Measurements from ENCODE around the gene LRRC10B.
A peak's percentile ranks its signal among the peaks of the same experiment; 100 is the strongest.

Gene LRRC10B

DNA sequence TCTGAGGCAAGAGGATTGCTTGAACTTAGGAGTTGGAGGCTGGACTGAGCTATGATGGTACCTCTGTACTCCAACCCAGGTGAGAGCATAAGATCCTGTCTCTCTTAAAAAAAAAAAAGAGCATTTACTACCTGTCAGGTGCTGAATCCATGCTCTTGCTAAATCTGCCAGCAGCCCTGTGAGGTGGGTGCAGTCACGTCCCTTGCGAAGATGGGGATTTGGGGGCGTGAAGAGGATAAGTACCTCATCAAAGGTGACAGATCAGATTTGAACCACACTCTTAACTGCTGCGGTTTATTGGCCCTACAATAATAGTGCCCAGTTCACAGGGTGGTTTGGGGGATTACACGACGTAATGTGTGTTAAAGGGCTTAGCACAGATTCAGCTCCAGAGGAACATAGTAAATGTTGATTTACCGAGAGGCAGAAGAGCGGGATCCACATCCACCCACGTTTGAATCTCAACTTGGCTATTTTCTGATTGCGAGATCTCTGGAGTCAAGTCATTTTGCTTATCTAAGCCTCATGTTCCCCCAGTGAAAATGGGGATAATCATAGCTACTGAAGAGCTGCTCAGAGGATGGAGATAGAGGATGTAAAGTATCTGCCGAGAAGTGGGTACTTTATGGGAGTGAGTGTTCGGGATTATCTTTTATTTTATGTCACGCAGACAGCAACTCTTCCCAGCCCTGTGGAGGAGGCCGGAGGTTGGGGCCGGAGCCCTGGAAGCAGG is 28.1 kb upstream of the LRRC10B start:
- TF ChIP-seq, protein P1, sequence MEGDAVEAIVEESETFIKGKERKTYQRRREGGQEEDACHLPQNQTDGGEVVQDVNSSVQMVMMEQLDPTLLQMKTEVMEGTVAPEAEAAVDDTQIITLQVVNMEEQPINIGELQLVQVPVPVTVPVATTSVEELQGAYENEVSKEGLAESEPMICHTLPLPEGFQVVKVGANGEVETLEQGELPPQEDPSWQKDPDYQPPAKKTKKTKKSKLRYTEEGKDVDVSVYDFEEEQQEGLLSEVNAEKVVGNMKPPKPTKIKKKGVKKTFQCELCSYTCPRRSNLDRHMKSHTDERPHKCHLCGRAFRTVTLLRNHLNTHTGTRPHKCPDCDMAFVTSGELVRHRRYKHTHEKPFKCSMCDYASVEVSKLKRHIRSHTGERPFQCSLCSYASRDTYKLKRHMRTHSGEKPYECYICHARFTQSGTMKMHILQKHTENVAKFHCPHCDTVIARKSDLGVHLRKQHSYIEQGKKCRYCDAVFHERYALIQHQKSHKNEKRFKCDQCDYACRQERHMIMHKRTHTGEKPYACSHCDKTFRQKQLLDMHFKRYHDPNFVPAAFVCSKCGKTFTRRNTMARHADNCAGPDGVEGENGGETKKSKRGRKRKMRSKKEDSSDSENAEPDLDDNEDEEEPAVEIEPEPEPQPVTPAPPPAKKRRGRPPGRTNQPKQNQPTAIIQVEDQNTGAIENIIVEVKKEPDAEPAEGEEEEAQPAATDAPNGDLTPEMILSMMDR (IDR thresholded peaks at IDR 0.05; ENCODE audit: borderline replicate concordance, insufficient read depth, low read depth, low read length) = no peak
- no peak overlapping the region for H3K4me3 ChIP-seq (ENCODE audit: low read depth, low read length)

DNA sequence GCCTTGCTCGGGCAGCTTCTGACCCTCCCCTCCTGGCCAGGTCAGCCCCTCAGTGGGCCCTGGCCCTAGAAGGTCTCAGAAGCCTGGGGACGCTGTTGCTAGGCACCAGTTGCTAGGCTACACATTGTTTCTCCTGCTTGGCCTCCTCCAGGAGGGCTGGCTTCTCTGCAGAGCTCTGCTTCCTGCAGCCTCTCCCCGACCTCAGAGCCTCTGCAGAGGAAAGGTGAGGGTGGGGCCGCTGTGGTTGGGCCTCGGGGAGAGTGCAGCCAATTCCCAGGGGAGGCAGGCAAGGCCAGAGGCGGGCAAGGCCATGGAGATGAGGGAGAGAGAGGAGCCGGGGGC is 27.6 kb upstream of the LRRC10B start:
- no peak overlapping the region for H3K4me3 ChIP-seq (ENCODE audit: low read depth, low read length)
- TF ChIP-seq, protein P1 (IDR thresholded peaks at IDR 0.05; ENCODE audit: borderline replicate concordance, insufficient read depth, low read depth, low read length) = no peak

DNA sequence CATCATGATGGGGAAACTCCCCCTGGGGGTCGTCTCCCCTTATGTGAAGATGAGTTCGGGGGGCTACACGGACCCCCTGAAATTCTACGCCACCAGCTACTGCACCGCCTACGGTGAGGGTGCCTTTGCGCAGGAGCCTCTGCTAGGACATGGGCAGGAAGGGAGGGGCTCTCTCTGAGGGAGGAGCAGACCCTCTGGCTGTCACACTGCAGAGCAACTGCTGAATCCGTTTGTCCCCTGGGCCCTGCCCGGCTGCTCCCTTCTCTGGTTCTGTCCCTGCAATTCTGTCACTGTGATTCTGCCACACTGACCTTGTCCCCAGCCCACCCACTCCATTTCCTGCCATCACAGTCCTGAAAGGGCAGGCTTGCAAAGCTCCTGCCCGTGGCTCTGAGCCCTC is 26.7 kb upstream of the LRRC10B start:
- TF ChIP-seq, protein P1 (IDR thresholded peaks at IDR 0.05; ENCODE audit: borderline replicate concordance, insufficient read depth, low read depth, low read length) = no peak
- no peak overlapping the region for H3K4me3 ChIP-seq (ENCODE audit: low read depth, low read length)

DNA sequence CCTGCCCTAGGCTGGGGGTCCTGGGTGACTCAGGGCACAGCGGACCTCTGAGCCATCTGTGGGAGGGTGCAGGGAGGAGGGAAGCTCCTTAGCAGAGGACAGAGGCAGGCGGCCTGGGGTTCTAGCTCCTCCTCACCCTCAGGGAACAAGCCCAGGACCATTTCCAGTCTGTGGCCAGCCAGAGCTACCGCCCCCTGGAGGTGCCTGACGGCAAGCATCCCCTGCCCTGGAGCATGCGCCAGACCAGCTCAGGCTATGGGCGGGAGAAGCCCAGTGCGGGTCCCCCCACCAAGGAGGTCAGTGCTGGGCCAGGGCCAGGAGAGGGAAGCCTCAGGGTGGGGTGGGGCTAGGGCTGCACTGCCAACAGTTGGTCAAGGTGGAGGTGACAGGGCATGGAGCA is 26.0 kb upstream of the LRRC10B start:
- no peak overlapping the region for H3K4me3 ChIP-seq (ENCODE audit: low read depth, low read length)
- TF ChIP-seq, protein P1 (IDR thresholded peaks at IDR 0.05; ENCODE audit: borderline replicate concordance, insufficient read depth, low read depth, low read length) = peak; percentile 84

DNA sequence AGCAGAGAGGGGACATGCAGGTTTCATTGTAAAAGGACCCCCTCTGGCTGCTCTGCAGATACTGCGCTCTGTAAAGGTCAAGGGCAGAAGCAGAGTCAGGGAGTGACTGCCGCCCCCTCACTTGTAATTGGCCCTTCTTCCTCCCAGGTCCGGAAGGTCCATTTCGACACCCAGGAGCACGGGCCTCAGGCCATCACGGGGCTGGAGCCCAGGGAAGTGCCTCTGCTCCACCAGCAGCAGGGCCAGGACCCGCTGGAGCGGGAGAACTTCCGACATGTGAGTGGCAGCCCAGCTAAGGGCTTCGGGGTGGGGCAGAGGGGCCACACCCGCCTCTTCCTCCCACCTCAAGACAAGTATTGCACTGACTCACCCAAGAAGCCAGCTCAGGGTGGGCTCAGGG is 24.0 kb upstream of the LRRC10B start:
- TF ChIP-seq, protein P1 (IDR thresholded peaks at IDR 0.05; ENCODE audit: borderline replicate concordance, insufficient read depth, low read depth, low read length) = no peak
- H3K4me3 ChIP-seq (ENCODE audit: low read depth, low read length) = no peak overlapping the region

DNA sequence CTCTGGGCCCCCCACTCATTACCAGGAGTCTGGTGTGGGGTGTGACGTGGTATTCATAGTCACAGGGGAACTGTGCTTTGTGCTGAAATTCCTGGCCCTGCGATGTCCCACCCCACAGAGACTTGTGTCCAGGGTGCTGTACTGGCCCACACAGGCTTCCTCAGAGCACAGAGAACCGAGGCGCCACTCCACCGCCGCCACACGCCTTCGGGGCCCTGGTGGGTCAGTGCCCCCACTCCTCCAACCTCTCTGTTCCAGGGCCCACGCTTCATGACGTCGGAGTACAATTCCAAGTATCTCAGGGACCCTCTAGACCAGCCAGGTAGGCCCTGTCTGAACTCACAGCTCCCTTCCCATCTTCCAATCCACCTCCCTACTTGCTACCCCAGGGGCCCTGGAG is 23.5 kb upstream of the LRRC10B start:
- no peak overlapping the region for H3K4me3 ChIP-seq (ENCODE audit: low read depth, low read length)
- TF ChIP-seq, protein P1 (IDR thresholded peaks at IDR 0.05; ENCODE audit: borderline replicate concordance, insufficient read depth, low read depth, low read length) = no peak

DNA sequence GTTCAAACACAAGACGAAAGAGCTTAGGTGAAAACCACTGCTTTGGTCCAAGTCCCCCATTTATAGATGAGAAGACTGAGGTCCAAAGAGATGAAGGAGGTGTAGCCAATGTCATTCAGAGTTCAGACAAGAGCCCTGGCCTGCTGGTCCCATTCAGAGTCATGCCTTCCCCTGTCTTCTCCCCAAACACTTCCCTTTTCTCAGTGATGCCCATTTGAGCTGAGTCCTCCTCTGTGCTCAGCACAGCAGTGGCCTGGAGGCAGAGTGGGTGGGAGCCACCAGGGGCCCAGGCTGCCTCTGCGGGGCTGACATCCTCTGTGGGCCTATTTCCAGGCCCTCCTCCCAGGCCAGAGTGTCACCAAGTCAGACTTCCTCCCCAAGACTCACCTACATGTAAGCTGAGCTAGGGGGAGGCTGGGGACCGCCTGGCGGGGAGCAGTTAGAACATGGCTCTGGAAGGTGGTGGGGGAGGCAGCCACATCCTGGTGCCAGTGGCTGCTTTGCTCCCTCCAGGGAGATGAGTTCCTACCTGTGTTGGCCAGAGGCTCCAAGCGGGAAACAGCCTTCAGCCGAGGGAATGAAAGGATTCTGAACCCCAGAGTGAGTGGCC is 22.4 kb upstream of the LRRC10B start:
- TF ChIP-seq, protein P1 (IDR thresholded peaks at IDR 0.05; ENCODE audit: borderline replicate concordance, insufficient read depth, low read depth, low read length) = no peak
- H3K4me3 ChIP-seq (ENCODE audit: low read depth, low read length) = no peak overlapping the region

All from GM12875 (cell line).